ENCODE results near the gene MED28.
A peak's percentile ranks its signal among the peaks of the same experiment; 100 is the strongest.
"Not testable (repeated sequence)": the region's sequence is repeated elsewhere in the genome, so short reads cannot be mapped to it uniquely, and the experiment has no call there.

MED28 gene

GRCh38 chr4:17618926-17619325 is 4.5 kb downstream of the MED28 start:
- DNase-seq: no peak

- DNase-seq: no peak
These were observed 5.1 kb downstream of the MED28 start for GRCh38 chr4:17619416-17620105.

DNA sequence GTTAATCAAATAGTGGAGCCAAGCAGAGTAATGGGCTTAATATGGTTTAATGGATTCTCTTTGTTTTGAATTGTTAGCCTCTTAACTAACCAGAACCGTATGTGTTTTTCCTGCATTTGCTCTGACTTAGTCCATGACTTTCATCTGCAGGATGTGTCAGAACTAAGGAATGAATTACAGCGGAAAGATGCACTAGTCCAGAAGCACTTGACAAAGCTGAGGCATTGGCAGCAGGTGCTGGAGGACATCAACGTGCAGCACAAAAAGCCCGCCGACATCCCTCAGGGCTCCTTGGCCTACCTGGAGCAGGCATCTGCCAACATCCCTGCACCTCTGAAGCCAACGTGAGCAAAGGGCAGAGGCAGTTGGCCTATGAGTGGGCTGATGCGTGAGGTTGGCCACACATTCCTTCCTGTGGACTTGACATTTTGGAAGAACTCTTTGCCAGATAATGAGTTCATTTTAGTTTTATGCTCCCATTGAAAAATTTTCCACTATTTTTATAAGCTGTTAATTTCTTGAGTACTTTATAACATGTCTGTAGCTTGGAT is 9.1 kb downstream of the MED28 start:
- DNase-seq: no peak

- DNase-seq: no peak
These were observed 10.4 kb downstream of the MED28 start for GRCh38 chr4:17624821-17625220.

DNA sequence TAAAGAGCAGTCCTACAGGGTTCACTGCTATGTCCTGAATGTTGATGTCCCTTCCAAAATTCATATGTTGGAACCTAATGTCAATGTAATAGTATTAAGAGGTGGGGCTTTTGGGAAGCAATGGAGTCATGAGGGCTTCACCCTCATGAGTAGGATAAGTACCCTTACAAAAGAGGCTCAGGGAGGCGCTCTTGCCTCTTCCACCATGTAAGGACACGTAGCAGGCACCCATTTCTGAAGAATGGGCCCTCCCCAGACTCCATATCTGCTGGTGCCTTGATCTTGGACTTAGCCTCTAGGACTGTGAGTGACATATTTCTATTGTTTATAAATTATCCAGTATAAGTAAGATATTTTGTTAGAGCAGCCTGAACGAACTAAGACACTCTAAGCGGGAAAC is 15.8 kb downstream of the MED28 start:
- DNase-seq: no peak

DNA sequence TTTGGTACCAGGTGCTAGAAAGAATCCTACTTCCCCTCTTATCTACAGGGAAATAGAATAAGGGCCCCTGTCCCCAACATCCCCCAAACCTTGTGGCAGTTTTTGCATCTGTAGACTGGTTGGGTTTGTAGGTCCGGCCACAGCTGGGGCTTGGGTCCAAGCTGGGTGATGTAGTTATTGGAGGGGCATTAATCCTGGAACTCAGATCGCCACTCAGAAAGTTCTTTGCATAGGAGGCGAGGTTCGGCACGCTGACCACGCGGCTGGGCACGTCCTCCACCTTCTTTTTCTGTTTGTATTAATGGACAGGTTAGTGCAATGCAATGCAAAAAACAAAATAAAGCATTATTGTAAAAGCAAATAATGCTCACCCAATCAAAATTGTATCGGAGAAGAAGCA is 19.2 kb downstream of the MED28 start:
- no peak for DNase-seq

GRCh38 chr4:17635056-17635455 is 20.6 kb downstream of the MED28 start:
- DNase-seq: no peak

GRCh38 chr4:17636341-17636695 is 21.9 kb downstream of the MED28 start:
- DNase-seq: no peak

- DNase-seq: peak; percentile 60 to 66
These were observed 22.5 kb downstream of the MED28 start for GRCh38 chr4:17636696-17637622.

DNA sequence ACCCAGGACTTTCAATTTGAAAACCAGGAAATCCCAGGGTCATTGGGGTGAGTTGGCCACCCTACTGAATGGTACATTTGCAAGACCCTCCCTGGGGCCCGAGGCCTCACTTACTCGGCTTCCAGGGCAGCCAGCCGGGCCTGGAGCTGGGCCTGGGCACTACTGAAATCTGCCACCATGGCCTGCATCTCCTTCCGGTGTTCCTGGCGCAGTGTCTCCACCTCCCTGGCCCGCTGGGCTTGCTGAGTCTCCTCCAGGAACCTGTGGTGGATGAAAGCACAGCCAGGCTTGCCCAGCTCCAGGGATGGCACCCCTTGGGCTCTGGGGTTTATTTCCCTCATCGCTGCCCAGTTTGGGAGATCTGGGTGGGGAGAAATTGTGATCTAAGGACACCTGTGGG is 24.7 kb downstream of the MED28 start:
- no peak for DNase-seq

DNA sequence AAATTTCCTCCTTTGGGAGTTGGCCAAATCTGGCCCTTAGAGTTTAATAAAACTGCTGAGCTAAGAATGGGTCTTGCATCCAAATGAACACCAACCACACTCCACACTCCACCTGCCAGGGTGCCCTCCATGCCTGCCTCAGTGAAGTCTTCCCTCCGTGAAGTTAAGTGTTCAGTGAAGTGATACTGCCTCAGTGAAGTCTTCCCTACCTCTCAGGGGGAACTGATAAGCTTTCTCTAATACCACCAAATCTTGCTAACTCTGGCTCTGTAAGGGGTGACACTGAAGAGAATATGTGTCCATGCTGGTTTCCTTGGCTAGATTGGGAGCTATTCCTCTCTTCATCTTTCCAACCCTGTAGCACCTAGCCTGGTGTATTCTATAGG is 27.9 kb downstream of the MED28 start:
- DNase-seq: no peak

- DNase-seq: no peak
These were observed 32.3 kb downstream of the MED28 start for GRCh38 chr4:17646693-17647092.

DNA sequence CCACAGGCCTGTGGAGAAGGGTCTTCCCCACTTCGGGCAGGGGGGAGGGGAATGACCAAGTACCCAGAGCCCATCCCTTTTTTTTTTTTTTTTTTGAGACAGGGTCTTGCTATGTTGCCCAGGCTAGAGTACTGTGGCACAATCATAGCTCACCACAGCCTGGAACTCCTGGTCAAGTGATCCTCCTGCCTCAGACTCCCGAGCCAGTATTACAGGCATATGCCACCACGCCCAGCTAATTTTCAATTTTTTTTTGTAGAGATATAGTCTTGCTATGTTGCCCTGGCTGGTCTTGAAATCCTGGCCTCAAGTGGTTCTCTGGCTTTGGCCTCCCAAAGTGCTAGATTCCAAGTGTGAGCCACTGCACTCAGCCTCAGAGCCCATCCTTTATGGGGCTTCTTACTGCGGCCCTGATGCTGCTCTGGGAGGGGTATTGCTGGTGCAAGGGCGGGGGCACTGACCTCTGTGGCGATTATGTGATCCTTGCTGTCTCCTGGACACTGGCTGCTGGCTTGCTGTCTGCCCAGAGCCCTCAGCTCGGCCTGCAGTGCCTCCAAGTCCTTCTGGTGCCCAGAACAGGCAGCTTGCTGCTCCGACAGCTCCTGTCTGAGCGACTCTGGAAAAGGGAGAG is 32.9 kb downstream of the MED28 start:
- DNase-seq: no peak

DNA sequence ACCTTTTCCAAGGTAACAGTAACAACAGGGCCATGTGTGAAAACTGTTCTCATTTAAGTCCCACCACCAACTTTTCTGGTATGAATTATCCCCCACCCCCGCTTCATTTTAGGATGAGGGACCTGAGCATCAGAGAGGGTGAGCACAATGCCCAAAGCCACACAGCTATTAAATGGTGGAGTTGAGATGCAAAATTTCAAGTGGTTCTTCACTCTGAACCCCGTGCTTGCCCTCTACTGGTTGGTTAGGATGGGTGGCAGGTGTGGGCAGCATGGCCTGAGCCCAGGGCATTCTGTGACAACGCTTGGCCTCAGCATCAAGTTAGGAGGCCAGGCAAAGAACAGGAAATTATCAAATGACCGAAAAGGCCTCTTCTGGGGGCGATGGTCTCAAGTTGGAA is 33.5 kb downstream of the MED28 start:
- DNase-seq: no peak

GRCh38 chr4:17650406-17650805 is 36.0 kb downstream of the MED28 start:
- DNase-seq: no peak

GRCh38 chr4:17654701-17655100 is 40.3 kb downstream of the MED28 start:
- no peak for DNase-seq

DNA sequence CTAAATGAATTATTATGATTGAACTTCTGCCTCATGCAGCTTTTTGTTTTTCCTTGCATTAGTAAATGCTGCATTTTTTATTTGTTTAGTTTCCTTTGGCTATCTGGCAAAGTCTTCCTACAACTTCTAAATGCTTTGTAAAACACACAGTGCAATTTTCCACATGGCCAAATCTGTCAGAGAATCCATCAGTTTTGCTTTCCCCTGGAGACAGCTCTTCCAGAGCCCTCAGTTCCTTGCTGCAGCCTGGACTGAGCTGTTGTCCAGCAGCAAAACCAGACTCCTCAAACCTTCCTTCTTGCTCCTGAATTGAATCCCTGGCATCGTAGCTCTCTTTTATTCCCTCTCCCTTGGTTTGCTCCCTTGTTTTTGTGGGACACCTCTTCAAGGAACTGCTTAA is 42.6 kb downstream of the MED28 start:
- DNase-seq: no peak

DNA sequence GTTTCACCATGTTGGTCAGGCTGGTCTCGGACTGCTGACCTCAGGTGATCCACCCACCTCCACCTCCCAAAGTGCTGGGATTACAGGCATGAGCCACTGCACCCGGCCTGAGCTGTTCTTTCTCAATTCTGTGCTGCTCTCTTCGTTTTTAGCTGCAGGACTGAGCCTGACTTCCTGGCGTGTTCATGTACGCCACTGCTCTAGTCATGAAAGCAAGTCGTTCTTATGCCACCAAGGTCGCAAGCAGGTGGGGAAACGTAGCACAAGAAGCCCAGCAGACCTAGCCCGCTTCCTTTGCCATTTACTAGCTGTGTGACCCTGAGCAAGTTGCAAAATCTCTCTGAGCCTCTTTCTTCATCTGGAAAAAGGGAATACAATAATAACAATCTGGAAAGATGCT is 43.4 kb downstream of the MED28 start:
- no peak for DNase-seq

- not testable (repeated sequence) for DNase-seq
These were observed 44.8 kb downstream of the MED28 start for GRCh38 chr4:17659196-17659595.

- no peak for DNase-seq
These were observed 48.3 kb downstream of the MED28 start for GRCh38 chr4:17662694-17663093.

GRCh38 chr4:17664755-17665154 is 50.3 kb downstream of the MED28 start:
- DNase-seq: no peak

GRCh38 chr4:17665346-17665745 is 50.9 kb downstream of the MED28 start:
- no peak for DNase-seq

GRCh38 chr4:17665852-17666251 is 51.4 kb downstream of the MED28 start:
- no peak for DNase-seq

DNA sequence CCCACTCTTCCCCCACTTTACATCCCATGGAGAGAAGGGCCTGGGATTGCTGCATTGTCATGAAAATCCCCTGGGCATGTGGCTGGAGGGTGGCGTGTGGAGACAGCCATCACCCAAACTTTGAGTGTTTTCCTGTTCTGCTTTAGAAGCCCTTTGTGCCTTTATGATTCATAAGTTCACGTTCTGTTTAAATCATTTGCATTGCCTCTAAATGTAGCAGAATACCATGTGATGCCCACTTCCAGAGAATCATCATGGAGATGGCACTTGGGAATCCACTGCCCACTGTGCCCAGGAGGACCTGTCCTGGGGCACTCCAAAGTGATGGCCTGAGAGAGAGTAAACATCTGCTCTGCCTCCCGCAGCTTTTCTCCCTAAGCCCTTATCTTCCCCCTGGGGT is 52.8 kb downstream of the MED28 start:
- DNase-seq: no peak

Data from activated CD4-positive, alpha-beta T cell treated with anti-CD3 and anti-CD28 coated beads, Interleukin-2, amount 50 U/mL, for 4 hours (primary cell).